NK-92 (cell line): Measurements from ENCODE around the gene PLAU.
"Not testable (repeated sequence)": the region's sequence is repeated elsewhere in the genome, so short reads cannot be mapped to it uniquely, and the experiment has no call there.

Source experiments
- DNase-seq: peaks from one replicate; lab custom pipeline; 2025; ENCODE audit not compliant: unreplicated experiment; lab: John Stamatoyannopoulos, UW

PLAU gene

DNA sequence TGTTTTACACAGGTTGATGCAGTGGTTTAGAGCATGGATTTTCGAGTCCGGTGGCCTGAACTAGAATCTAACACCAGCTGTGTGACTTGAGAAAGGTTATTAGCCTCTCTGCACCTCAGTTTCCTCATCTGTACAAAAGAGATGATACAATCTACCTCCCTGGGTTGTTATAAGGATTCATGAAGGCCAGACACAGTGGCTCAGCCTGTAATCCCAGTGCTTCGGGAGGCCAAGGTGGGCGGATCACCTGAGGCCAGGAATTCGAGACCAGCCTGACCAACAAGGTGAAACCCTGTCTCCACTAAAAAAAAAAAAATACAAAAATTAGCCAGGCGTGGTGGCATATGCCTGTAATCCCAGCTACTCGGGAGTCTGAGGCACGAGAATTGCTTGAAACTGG is 8.5 kb downstream of the PLAU start:
- not testable (repeated sequence) for DNase-seq

DNA sequence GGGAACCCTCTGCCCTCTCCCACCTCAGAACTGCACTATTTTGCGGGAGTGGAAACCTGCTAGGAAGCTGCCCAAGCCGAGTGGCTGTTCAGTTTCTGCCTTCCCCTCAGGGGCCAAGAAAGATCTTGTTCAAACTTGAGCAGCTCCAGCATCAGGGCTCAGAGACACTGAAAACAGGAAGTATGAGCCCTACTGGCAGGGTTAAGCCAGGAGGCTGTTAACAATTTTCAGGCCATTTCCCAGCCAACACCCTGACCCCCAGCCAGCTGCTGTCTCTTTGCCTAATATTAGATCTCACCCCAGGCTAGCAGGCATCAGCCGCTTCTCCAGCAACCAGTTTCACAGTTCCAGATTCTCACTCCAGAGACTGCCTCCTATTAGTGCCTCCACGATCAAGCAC is 9.2 kb downstream of the PLAU start:
- no peak for DNase-seq

DNA sequence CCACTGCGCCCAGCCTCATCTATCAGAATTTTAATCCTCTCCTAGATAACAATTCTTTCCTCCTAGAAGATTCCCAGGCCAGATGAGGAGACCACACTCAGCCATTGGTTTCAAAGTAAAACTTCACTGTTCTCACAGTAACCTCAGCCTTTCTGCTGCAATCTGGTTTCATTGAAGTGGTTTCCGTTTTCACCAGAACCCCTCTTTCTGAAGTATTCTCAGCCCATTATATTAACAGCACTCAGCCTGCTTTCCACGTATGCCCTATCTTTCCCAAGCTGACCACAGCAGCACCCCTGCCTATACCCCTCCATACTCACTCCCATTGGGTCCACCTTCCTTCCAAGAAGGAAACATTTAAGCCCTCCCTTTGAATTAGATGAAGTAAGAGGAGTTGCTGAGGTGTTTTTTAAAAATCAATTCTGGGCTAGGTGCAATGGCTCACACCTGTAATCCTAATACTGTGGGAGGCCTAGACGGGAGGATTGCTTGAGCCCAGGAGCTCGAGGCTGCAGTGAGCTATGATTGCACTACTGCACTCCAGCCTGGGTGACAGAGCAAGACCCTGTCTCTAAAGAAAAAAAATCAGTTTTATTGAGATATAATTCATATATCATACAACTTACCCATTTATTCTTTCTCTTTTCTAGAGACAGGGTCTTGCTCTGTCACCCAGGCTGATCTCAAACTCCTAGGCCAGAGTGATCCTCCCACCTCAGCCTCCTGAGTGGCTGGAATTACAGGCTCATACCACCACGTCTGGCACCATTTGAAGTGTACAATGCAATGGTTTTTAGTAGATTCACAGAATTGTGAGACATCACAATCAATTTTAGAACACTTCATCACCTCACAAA is 11.3 kb downstream of the PLAU start:
- DNase-seq, result no peak

DNA sequence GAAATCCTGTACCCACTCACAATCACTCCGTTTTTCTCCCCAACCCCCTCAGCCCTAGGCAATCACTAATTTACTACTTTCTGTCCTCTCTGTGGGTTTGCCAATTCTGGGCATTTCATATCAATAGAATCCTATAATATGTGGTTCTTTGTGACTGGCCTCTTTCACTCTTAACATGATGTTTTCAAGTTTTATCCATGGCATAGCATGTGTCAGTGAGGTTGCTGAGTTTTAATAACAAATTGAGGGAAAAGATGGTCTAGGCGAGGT is 11.9 kb downstream of the PLAU start:
- no peak for DNase-seq

DNA sequence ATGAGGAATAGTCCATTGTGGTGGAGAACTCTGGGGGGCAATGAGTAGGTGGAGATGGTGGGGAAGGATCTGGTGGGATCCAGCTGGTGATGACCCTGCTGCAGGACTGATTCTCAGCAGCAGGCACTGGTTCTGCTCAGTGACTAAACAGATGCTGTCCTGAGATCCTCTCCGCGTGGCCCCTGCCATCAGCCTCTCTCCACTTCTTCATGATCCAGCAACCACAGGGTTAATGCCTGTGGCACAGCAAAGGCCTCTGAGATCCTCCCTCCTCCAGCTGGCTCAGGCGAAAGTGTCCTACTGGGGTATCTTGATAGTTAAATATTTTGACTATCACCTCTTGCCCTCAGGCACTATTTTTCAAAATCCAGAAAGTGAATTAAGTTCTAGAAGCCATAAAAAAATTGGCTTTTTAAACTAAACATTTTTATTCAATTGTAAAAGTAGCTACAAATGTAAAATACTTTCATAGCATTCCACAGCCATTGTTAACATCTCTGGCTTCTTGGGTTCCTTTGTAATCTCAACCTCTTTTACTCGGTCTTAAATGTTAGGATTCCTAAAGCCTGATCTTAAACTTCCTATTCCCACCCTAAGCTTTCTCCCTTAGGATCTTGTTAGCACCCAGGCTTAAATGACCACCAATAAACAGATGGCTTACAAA is 13.1 kb downstream of the PLAU start:
- no peak for DNase-seq

DNA sequence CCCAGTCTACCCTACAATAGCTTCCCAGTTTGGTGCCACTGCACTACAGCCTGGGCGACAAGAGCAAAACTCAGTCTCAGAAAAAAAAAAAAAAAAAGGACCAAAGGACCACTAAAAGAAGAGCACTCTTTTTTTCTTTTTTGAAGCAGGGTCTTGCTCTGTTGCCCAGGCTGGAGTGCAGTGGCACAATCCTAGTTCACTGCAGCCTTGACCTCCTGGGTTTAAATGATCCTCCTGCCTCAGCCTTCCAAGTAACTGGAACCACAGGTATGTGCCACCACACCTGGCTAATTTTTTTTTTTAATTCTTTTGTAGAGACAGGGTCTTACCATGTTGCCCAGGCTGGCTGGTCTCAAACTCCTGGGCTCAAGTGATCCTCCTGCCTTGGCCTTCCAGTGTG is 14.0 kb downstream of the PLAU start:
- no peak for DNase-seq

DNA sequence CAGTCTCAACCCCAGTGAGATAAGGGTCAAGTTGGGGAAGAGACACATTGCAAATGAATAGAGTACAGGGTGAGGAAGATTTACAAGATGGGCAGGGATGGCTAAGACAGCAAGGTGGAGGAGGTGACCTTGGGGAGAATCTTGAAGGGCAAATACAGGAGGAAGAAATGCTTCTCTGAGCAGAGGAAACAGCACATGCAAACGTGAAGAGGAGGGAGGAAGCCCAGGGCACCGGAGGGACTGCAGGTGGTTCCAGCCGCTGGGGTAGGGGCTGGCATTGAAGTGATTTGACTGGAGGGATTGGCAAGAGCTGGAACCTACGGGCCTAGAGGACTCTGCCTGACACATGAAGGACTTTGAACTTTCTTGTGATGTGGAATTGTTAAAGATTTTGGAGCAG is 14.6 kb downstream of the PLAU start:
- DNase-seq, result no peak

DNA sequence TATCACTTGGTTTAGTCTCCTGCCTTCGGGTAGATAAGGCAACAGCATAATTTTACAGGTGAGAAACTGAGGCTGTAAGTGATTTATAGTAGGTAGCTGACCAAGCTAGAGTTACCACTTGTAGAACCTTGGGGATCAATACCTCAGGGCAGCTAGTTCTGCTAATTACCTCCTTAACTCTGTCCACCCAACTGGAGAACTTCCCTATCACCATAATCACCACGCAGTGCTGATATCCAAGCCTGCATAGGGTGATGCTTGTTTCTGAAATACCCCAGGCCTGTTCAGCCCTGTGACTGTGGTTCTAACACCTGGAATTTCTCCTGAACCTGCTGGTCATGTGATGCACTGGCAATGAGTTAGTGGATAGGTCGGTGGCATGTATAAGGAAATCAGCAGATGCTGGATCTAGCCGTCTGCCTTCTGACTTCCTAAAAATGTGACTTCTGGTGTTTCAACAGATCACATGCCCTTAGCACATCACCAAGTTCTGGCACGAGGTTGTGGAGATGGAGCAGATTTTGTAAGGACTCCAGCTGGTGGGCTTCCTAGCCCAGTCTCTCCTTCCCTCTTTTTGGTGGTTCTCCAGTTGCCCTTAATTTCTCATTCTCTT is 15.3 kb downstream of the PLAU start:
- DNase-seq, result no peak

DNA sequence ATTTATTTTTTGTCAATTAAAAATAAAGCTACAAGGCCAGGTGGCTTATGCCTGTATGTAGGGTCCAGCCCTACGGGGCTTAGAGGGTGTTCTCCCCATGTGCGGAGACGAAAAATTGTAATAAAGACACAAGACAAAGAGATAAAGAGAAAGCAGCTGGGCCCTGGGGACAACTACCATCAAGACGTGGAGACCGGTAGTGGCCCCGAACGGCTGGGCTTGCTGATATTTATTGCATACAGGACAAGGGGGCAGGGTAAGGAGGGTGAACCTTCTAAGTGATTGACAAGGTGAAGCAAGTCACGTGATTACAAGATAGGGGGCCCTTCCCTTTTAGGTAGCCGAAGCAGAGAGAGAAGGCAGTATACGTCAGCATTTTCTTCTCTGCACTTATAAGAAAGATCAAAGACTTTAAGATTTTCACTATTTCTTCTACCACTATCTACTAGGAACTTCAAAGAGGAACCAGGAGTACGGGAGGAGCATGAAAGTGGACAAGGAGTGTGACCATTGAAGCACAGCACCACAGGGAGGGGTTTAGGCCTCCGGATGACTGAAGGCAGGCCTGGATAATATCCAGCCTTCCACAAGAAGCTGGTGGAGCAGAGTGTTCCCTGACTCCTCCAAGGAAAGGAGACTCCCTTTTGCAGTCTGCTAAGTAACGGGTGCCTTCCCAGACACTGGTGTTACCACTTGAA is 19.8 kb downstream of the PLAU start:
- DNase-seq, result not testable (repeated sequence)

DNA sequence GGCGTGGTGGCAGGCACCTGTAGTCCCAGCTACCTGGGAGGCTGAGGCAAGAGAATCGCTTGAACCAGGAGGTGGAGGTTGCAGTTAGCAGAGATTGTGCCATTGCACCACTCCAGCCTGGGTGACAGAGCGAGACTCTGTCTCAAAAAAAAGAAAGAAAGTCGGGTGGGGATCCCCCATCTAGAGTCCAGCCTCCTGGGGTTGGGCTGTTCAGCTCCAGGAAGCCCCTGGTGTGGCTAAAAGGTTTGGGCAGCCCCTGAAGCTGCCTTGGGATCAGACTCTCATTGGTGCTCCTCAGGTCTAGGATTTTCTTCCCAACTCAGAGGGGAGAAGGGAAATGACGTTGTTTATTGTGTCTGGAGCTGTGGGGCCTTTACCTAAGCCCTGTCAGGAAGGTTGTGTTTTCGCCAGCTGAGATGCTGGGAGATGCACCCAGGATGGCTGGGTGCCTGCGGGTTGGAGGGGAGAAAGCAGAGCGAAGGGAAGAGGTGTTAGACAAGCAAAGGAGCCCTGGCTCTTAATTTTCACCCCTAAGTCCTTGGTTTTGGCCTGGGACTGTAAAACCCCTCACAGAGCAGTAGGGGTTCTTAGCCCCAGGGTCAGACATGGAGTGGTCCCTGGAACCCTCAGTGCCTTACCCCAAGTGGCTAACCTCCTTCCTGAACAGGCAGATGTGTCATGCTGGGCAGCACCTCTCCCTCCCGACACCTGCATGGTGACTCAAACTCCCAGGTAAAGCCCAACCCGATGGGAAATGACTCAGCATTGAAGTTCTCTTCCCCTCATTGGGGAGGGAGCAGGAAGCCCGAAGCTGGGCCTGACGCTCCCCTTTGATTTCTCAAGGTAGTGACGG is 21.1 kb downstream of the PLAU start:
- no peak for DNase-seq

DNA sequence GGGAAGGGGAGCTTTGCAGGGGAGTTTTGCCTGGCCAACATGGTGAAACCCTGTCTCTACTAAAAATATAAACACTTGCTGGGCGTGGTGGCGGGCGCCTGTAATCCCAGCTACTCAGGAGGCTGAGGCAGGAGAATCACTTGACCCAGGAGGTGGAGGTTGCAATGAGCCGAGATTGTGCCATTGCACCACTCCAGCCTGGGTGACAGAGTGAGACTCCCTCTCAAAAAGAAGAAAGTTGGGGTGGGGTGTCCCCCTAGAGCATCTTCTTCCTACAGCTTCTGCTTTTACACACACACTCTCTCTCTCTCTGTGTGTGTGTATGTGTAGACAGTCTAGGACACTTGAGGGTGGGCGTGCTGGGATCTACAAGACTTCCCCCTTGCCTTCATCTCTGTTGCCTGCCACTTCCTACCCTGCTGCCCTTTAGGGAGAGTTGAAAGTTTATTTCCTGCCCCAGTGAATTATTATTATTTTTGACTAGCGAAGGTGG is 21.7 kb downstream of the PLAU start:
- no peak for DNase-seq

DNA sequence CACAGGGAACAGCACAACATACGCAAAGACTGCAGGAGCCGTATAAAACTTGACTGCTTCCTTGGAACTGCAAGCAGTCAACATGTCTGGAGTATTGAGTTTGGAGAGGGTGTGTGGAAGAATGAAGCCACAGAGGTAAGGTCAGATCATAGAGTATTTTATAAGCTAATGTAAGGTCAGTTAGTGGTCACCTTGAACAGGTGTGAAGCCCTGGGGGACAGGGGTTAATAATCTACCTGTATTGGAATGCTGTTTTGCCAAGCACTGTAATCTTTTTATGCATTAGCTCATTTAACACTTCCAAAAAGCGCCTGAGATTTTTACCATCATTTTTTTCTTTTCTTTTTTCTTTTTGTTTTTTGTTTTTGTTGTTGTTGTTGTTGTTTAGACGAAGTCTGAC is 23.1 kb downstream of the PLAU start:
- DNase-seq, result no peak

DNA sequence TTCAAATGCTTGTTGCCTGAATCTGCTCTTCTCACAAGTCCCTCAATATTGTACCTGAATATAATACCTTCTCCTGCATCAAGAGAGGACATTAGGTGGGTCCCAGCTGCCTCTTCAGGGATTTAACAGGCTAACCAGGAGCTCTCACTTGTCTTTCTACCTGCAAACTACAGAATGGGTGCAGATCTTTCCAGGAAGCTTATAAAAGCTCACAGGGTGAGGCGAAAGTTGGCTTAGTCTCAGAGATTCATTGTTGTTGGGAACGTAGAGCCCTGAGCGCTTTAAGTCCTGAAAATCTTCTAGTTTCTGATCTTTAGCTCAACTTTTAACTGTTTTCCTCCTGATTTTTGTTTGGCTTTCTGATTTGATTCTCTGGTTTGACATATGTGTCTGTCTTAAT is 25.0 kb downstream of the PLAU start:
- no peak for DNase-seq

DNA sequence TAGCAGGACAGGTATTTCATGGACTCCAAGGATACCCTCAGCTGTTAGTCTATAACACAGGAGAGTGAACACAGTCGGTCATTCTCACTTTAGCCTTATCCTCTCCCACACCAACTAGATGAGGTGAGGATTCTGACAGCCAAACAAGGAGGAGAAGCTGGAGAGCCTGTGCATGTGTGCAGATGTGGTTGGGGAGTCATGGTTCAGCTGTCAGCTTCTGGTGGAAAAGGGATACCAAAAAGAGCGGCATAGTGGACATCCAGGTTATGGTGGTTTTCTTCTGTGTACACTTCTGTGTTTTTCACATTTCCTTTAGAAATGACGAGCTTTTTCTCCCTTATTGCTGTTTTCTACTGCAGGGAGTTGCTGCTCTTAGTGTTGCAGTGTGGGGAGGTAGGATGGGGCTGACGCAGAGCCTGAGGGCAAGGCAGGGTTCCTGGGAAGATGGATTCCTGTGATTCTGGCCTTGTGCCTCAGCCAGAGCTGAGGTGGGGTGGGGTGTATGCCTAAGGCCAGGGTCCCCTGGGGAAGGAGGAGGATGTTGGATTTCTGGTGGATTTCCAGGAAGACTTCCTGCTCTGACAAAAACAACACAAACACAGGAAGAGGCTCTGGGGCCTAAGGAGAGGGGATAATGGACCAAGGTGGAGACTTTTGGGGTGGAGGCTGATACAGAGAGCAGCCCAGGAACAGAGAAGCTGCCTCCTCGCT is 26.6 kb downstream of the PLAU start:
- no peak for DNase-seq

DNA sequence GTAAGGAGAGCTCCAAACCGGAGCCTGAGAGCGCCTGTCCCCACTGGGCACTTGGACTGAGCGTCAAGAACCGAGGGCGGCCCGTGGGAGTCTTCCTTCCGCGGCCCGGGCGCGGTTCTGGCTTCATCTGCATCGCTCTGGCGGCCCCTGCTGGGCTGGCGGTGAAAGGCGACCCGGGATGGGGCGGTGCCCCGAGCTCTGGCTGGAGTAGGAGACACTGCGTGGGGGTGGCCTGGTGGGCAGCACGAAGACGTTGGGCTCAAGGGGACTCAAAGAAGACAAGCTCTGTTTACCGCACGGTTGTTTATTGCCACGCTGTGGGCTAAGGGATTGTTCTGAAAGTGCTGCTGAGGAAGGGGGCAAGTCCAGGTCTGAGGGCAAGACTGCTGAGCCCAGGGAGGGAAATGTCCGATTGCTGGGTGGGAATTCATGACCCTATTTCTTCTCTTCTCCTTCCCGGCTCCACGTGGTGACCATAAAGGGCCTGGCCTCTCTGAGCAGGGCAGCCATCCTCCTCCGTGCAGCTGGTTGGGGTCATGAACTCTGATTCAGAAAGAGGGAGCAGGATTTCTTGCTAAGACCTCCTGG is 29.8 kb downstream of the PLAU start:
- DNase-seq, result no peak

DNA sequence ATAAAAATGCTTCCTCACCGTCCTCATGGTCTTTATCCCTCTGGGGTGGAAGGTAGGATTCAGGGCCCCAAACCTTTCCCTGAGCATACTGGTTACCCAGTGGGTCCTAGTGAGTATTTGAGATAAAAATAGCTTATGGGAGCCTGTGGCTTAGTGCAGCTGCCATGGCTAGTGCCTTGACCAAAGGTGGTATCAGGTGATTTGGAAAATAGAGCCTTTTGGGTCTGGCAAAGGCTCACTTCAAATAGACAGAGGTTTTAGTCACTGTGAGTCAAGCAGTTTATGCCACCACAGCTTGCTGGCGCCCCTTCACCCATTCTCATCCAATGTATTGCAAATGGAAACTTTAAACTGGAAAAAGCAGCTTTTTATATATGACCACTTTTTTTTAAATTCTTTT is 30.4 kb downstream of the PLAU start:
- no peak for DNase-seq

DNA sequence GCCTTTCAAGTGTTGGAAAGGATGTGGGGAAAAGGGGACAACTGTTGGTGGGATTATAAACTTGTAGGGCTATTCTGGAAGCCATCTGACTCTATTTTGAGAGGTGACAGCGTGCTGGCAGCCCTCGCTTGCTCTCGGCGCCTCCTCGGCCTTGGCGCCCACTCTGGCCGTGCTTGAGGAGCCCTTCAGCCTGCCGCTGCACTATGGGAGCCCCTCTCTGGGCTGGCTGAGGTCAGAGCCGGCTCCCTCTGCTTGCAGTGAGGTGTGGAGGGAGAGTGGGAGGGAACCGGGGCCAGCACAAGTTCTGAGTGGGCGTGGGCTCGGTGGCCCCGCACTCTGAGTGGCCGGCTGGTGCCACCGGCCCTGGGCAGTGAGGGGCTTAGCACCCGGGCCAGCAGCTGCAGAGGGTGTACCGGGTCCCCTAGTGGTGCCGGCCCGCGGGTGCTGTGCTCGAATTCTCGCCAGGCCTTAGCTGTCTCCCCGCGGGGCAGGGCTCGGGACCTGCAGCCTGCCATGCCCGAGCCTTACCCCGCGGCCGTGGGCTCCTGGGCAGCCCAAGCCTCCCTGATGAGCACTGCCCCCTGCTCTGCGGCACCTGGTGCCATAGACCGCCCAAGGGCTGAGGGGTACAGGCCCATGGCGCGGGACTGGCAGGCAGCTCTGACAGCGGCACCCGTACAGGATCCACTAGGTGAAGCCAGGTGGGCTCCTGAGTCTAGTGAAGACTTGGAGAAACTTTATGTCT is 33.6 kb downstream of the PLAU start:
- no peak for DNase-seq

DNA sequence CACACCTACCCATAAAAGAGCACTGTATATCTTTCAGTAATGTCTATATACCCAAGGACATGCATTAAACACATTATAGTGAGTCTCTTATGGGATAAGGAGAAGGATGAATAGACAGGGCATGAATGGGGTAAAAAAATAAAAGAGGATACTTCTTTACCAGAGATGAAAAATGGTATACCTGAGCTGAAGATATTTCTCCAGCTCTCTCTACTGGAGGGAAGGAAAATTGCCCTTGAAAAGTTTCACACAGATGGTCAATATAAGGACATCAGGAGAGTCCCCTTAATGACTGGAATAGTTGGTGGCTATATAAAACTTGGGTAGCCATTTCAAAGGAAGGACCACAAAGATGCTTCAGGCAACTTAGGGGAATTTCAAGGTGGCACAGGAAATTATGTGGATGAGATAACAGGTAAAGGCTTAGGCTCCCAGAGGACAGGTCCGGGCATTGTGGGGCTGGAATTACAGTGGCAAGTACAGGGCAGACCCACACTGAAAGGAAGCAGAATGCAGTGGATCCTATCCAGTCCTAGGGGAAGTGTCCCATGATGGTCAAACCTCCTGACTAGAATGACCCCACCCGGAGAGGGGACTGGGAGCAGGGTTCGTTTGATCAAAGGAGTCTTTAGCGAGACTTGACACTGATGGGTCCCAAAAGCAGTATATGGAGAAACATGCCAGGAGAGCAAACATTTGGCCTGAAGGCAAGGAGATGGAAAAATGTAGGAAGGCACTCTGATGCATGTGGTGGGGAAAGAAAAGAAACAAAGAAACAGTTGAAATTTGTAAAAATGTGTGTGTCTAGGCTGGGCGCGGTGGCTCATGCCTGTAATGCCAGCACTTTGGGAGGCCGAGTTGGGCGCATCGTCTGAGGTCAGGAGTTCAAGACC is 35.6 kb downstream of the PLAU start:
- no peak for DNase-seq
